Measurements from ENCODE around the gene IL37. TPM values are rescaled to one million over a fixed set of nuclear protein-coding genes. Genes with fewer than 3 reads are reported as not detected.

IL37 gene
- total and polyA plus RNA-seq, 2 of the 13 experiments (the other 11 are each of a cell fraction or from before 2014, with no cell fraction given) = not detected

GRCh38 chr2:112881217-112881985 is 29.6 kb upstream of the IL37 start (continued):
- TF ChIP-seq NAIF1 (CRISPR knock-in tag; IDR thresholded peaks at IDR 0.05; ENCODE audit: borderline replicate concordance) (no peak), TGIF2 (CRISPR knock-in tag; IDR thresholded peaks at IDR 0.05) (0 out of 2 replicates have a peak, but pooled peaks have one; percentile 44)

GRCh38 chr2:112883669-112884068 is 27.3 kb upstream of the IL37 start:
- POLR2A ChIA-PET = no interaction called here
- intact Hi-C loops (cut with micrococcal nuclease; ENCODE audit: unreplicated experiment) = loop anchor here (10.0 kb wide), 1 partner anchor 269 kb away; no protein-coding TSS in a partner anchor

More at GRCh38 chr2:112883669-112884068, 27.3 kb upstream of the IL37 start:
- ATAC-seq (no peak), FAIRE-seq (no peak), DNase-seq (ENCODE audit: low spot score) (no peak)
- Histone ChIP-seq H3K9ac (ENCODE audit: insufficient read depth, low read depth, low read length) (no peak overlapping the region), H3K36me3 (replicated peaks in 1 of 2; ENCODE audit: control insufficient read depth in 1 of 2, insufficient read depth in 2 of 2, low read length in 2 of 2) (no peaks in the 10 kb centered on the region), H3K9me3 (ENCODE audit: low read length) (no peaks in the 10 kb centered on the region), H3K27me3 (ENCODE audit: control insufficient read depth in 1 of 2, insufficient read depth in 2 of 2, low read length in 2 of 2) (peaks cover 0 to 11% of the 10 kb centered on the region in 2 experiments; a peak in 1 of 5 replicates), H3K4me3 (replicated peaks in 1 of 3; ENCODE audit: insufficient read depth in 1 of 3, low read depth in 2 of 3, low read length in 3 of 3) (no peak overlapping the region), H4K20me1 (ENCODE audit: insufficient read depth, low read length) (no peaks in the 10 kb centered on the region), H3K27ac (ENCODE audit: extremely low read length, insufficient read depth, low read length) (no peak overlapping the region), H2AFZ (ENCODE audit: low read length) (no peak overlapping the region), H3K4me2 (ENCODE audit: low read depth, low read length) (no peak overlapping the region), H3K79me2 (ENCODE audit: insufficient read depth, low read length) (no peaks in the 10 kb centered on the region), H3K4me1 (ENCODE audit: insufficient read depth, low read length) (peaks cover 40% of the 10 kb centered on the region)
- TF ChIP-seq ZNF547 (CRISPR knock-in tag; IDR thresholded peaks at IDR 0.05) (no peak), ZNF616 (CRISPR knock-in tag; IDR thresholded peaks at IDR 0.05; ENCODE audit: low read depth) (no peak), POGK (CRISPR knock-in tag; conservative IDR thresholded peaks at IDR 0.05) (no peak), MXD4 (CRISPR knock-in tag; IDR thresholded peaks at IDR 0.05) (no peak), ZNF333 (CRISPR knock-in tag; IDR thresholded peaks at IDR 0.05; ENCODE audit: borderline replicate concordance) (no peak), ZNF230 (CRISPR knock-in tag; IDR thresholded peaks at IDR 0.05) (no peak), SMAD9 (CRISPR knock-in tag; IDR thresholded peaks at IDR 0.05) (no peak), SKIL (CRISPR knock-in tag; IDR thresholded peaks at IDR 0.05; ENCODE audit: borderline replicate concordance) (no peak), ISL2 (CRISPR knock-in tag; IDR thresholded peaks at IDR 0.05) (no peak), RBFOX2 (IDR thresholded peaks at IDR 0.05; ENCODE audit: low read depth, low read length) (no peak), TEAD3 (CRISPR knock-in tag; optimal IDR thresholded peaks at IDR 0.05; ENCODE audit: borderline replicate concordance) (no peak), PHB2 (IDR thresholded peaks at IDR 0.05; ENCODE audit: partially characterized antibody) (no peak), ZNF7 (CRISPR knock-in tag; IDR thresholded peaks at IDR 0.05) (no peak), ZNF678 (CRISPR knock-in tag; IDR thresholded peaks at IDR 0.05) (no peak), ZNF263 (CRISPR knock-in tag; IDR thresholded peaks at IDR 0.05) (no peak)
- 47% methylated on average over 2 of the region's 2 CpGs for WGBS (ENCODE audit: low lambda C conversion rate)
- no TSS peak for BruUV-seq (replicated peaks)
- CTCF ChIA-PET (ENCODE audit: low intra/inter-chr PET ratio, low total read pairs) = interaction anchor here (5.8 kb wide), 1 partner anchor 134 kb away, joined by 86 read pairs; no protein-coding TSS in a partner anchor
- in situ Hi-C loops (cut with HindIII; ENCODE audit: extremely low pct_ligation_motif_present, low pct_unique_long_range_greater_than_20kb) = no loop called here

Measured in HepG2 (cell line).